Cardiac muscle cell (in vitro differentiated cells and primary cell): Measurements from ENCODE around the gene DLX2. TPM values are rescaled to one million over a fixed set of nuclear protein-coding genes. Genes with fewer than 3 reads are reported as not detected.

Experiments used
- DNase-seq, 2 donors: peaks; one replicate each; pipeline versions ENCODE4 v3.0.0 to v3.0.0-alpha.2; 2010 to 2017; ENCODE audit warnings: low read depth in 1 of 2, low spot score in 1 of 2
- H3K27ac ChIP-seq: fragments of 200-600 bp; sonication (generic); 2 replicates; pipeline ENCODE4 v1.5.1; 2016
- H3K27me3 ChIP-seq: fragments of 200-600 bp; sonication (generic); 2 replicates; pipeline ENCODE4 v1.6.0; 2016; ENCODE audit warnings: control low read depth
- H3K36me3 ChIP-seq: fragments of 200-600 bp; sonication (generic); 2 replicates; pipeline ENCODE4 v1.5.1; 2016; ENCODE audit warnings: control low read depth
- H3K4me1 ChIP-seq: fragments of 200-600 bp; sonication (generic); 2 replicates; pipeline ENCODE4 v1.8.1; 2017; ENCODE audit warnings: low read depth, mild to moderate bottlenecking, mixed run types
- H3K4me3 ChIP-seq: fragments of 200-600 bp; sonication (generic); 2 replicates; pipeline ENCODE4 v1.5.1; 2016; ENCODE audit warnings: mild to moderate bottlenecking
- H3K9me3 ChIP-seq: fragments of 200-600 bp; sonication (generic); 2 replicates; pipeline ENCODE4 v1.5.1; 2017; ENCODE audit warnings: low read depth, mild to moderate bottlenecking, control low read depth
- polyA plus RNA-seq: library from polyadenylated mRNA; unstranded; fragments of >200 nt; fragmentation: Nextera tagmentation; extraction: Ambion mirVana; gene quantifications from 2 replicates; pipeline ENCODE4 v1.2.1, GENCODE V29; 2016
- total RNA-seq: library from RNA; depleted of rRNA; stranded (reverse); fragments of >200 nt; gene quantifications from 2 replicates; pipeline ENCODE4 v1.2.3, GENCODE V29; 2016
- TF ChIP-seq, protein P1 (sequence below): IDR thresholded peaks from 2 replicates; pipeline ENCODE4 v1.5.1; 2012; ENCODE audit warnings: low read depth, mild to moderate bottlenecking, low read length

The DLX2 gene
- total and polyA plus RNA-seq, 2 experiments from 2014 or later = 0.26 TPM; not detected in 1

DNA sequence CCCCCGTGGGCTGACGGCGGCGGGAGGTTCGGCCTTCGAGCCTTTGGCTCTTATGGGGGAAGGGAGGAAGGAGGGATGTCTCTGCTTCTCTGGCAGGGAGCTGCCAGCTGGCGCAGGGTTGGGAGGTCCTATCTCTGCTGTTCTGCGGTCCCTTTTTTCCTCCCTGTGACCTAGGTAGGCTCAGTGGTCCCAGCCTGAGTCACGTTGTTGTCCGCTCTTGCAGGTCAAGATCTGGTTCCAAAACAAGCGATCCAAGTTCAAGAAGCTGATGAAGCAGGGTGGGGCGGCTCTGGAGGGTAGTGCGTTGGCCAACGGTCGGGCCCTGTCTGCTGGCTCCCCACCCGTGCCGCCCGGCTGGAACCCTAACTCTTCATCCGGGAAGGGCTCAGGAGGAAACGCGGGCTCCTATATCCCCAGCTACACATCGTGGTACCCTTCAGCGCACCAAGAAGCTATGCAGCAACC lies 14.9 kb downstream of the DLX2 start:
- Histone ChIP-seq H3K9me3 (no peaks in the 10 kb centered on the region), H3K36me3 (no peaks in the 10 kb centered on the region), H3K4me3 (no peak overlapping the region), H3K4me1 (no peaks in the 10 kb centered on the region), H3K27ac (no peak overlapping the region), H3K27me3 (peaks cover 100% of the 10 kb centered on the region)
- DNase-seq = no peak
- TF ChIP-seq, protein P1, sequence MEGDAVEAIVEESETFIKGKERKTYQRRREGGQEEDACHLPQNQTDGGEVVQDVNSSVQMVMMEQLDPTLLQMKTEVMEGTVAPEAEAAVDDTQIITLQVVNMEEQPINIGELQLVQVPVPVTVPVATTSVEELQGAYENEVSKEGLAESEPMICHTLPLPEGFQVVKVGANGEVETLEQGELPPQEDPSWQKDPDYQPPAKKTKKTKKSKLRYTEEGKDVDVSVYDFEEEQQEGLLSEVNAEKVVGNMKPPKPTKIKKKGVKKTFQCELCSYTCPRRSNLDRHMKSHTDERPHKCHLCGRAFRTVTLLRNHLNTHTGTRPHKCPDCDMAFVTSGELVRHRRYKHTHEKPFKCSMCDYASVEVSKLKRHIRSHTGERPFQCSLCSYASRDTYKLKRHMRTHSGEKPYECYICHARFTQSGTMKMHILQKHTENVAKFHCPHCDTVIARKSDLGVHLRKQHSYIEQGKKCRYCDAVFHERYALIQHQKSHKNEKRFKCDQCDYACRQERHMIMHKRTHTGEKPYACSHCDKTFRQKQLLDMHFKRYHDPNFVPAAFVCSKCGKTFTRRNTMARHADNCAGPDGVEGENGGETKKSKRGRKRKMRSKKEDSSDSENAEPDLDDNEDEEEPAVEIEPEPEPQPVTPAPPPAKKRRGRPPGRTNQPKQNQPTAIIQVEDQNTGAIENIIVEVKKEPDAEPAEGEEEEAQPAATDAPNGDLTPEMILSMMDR = no peak

DNA sequence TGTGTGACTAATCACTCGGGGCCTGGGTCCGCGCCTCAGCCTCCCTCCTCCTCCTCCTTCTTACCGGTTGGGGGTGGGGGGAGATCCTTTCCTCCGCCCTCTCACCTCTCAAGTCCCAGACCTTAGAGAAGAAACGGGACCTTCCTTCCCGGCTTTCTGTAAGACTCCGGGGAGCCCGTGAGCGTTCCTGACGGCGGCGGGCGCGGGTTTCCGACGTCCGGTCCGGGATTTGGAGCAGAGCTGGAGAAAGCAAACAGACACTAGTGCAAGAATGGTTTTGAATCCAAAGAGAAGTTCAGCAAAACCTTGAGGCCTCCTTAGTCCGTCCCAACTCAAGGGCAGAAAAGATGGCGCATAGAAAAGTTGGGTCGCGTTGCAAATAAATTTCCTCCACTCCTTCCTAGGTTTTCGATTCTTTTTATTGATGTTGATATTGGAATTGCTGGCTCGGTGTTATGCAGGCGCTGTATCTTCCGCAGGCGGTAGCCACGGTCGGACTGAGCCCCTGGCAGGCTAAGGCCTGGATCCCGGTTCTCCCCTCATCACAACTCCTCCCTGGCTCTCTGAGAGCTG lies 15.4 kb downstream of the DLX2 start:
- Histone ChIP-seq H3K4me3 (no peak overlapping the region), H3K4me1 (no peaks in the 10 kb centered on the region), H3K27me3 (peaks cover 100% of the 10 kb centered on the region), H3K9me3 (no peaks in the 10 kb centered on the region), H3K36me3 (no peaks in the 10 kb centered on the region), H3K27ac (no peak overlapping the region)
- TF ChIP-seq, protein P1 = no peak
- no peak for DNase-seq

DNA sequence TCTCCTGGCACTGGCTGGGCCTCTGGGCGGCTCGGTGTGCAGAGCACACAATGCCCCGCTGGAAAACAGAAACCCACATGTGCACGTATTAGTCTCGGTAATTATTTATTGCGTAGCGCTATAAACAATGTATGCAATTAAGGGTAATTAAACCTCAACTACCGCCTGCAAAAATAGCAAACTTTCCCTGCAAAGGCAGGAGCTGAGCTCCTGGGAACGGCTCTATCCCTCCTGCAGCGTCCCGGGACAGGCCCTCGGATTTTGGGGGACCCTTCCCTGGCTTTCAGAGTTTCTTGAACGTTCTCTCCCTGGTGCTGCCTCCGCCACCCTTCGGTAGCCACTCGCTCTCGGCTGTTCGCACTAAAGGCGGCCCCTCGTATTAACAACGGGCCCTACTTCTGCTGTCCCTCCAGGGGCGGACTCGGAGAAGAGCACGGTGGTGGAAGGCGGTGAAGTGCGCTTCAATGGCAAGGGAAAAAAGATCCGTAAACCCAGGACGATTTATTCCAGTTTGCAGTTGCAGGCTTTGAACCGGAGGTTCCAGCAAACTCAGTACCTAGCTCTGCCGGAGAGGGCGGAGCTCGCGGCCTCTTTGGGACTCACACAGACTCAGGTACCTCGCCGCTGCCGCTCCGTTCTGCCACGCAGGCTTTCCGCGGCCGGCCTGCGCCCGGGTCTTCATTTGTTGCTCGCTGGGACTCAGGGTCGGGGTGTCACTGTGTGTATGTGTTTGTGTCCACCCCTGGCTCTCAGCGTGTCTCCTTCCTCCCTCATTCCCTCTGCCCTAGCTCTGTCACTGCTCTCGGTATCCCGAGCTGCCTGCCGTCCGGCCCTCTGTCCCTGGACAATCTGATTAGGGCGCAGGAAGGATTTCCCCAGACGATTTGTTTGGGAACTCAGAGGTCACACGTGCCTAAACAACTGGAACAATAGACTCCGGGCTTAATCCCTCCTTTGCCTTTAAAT lies 16.2 kb downstream of the DLX2 start:
- peak in 1 of 2 donors; percentile 59 for DNase-seq
- H3K27me3 ChIP-seq = peaks cover 100% of the 10 kb centered on the region
- TF ChIP-seq, protein P1 = no peak
- no peaks in the 10 kb centered on the region for H3K9me3 ChIP-seq
- H3K4me1 ChIP-seq = no peaks in the 10 kb centered on the region
- H3K27ac ChIP-seq = no peak overlapping the region
- H3K4me3 ChIP-seq = no peak overlapping the region
- no peaks in the 10 kb centered on the region for H3K36me3 ChIP-seq

DNA sequence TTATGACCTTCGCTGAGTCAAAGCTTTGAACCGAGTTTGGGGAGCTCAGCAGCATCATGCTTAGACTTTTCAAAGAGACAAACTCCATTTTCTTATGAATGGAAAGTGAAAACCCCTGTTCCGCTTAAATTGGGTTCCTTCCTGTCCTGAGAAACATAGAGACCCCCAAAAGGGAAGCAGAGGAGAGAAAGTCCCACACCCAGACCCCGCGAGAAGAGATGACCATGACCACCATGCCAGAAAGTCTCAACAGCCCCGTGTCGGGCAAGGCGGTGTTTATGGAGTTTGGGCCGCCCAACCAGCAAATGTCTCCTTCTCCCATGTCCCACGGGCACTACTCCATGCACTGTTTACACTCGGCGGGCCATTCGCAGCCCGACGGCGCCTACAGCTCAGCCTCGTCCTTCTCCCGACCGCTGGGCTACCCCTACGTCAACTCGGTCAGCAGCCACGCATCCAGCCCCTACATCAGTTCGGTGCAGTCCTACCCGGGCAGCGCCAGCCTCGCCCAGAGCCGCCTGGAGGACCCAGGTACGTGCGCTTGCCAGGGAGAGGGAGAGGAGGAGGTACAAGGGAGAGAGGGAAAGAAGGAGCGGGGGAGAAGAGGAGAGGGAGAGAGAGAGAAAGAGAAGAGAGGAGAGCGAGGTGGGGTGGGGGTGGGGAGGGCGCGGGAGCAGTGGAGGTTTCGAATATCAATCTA lies 17.1 kb downstream of the DLX2 start, which contains the start of gene DLX1:
Gene DLX1 (plus strand): TSS at position 48 of the 700 bp plus-strand sequence. CDS start 171 bp downstream, at position 219.
- Histone ChIP-seq H3K27me3 (peaks cover 100% of the 10 kb centered on the region), H3K4me1 (no peaks in the 10 kb centered on the region), H3K36me3 (no peaks in the 10 kb centered on the region), H3K9me3 (no peaks in the 10 kb centered on the region), H3K4me3 (peak within 1 kb of the TSS; percentile 17), H3K27ac (no peak within 1 kb of the TSS)
- TF ChIP-seq, protein P1 = no peak
- DNase-seq = no peak
